IMR-90 (cell line): ENCODE measurements around the gene NFATC3. TPM values are rescaled to one million over a fixed set of nuclear protein-coding genes. Genes with fewer than 3 reads are reported as not detected.
A peak's percentile ranks its signal among the peaks of the same experiment; 100 is the strongest.
"Not testable (repeated sequence)": the region's sequence is repeated elsewhere in the genome, so short reads cannot be mapped to it uniquely, and the experiment has no call there.

Experiments used
- ATAC-seq: fragments of 200-7000 bp; cut with Tn5 transposase; 2 replicates; pipeline ENCODE4 v1.9.1; 2020; ENCODE audit warnings: low read depth, mild to moderate bottlenecking, moderate library complexity
- BruUV-seq: library from RNA; stranded (reverse); fragments of 400-500 nt; replicated peaks from 2 replicates; lab custom pipeline; 2021; lab: Mats Ljungman, UMichigan
- CTCF ChIA-PET: fragments of 300-600 bp; formaldehyde crosslinking; extraction: SDS; loops from one replicate; lab custom pipeline; 2021; ENCODE audit warnings: antibody characterized with exemption; lab: Yijun Ruan, JAX
- POLR2A ChIA-PET: fragments of 300-600 bp; sonication (Branson Sonifier 250); formaldehyde crosslinking; loops from one replicate; lab custom pipeline; 2022; ENCODE audit warnings: antibody characterized with exemption; ENCODE audit not compliant: unreplicated experiment; lab: Charles Lee
- DNase-seq: peaks from one replicate; pipeline ENCODE4 v3.0.0; 2013
- H2AFZ ChIP-seq: replicated peaks from 2 replicates; pipeline ENCODE3; 2013; ENCODE audit warnings: low read length, mild to moderate bottlenecking; ENCODE audit not compliant: poor library complexity
- H2AK5ac ChIP-seq: 2 replicates; pipeline ENCODE4 v1.6.1; 2013; ENCODE audit warnings: low read depth, low read length, inconsistent platforms
- H2AK9ac ChIP-seq: replicated peaks from 2 replicates; pipeline ENCODE3; 2013; ENCODE audit warnings: mild to moderate bottlenecking, low read depth, low read length, moderate library complexity; ENCODE audit not compliant: poor library complexity
- H2BK120ac ChIP-seq: 2 replicates; pipeline ENCODE4 v1.6.1; 2013; ENCODE audit warnings: low read depth, low read length, inconsistent platforms
- H2BK15ac ChIP-seq: 3 replicates; pipeline ENCODE4 v1.6.1; 2013; ENCODE audit warnings: low read depth, low read length, inconsistent platforms
- H2BK20ac ChIP-seq: 2 replicates; pipeline ENCODE4 v1.6.1; 2013; ENCODE audit warnings: low read depth, mild to moderate bottlenecking, inconsistent platforms, low read length, moderate library complexity
- H2BK5ac ChIP-seq: 2 replicates; pipeline ENCODE4 v1.6.1; 2013; ENCODE audit warnings: mild to moderate bottlenecking, low read depth, low read length, inconsistent platforms; ENCODE audit not compliant: poor library complexity, severe bottlenecking
- H3K14ac ChIP-seq: replicated peaks from 2 replicates; pipeline ENCODE4 v1.6.1; 2013; ENCODE audit warnings: low read depth, low read length, inconsistent platforms
- H3K18ac ChIP-seq: 2 replicates; pipeline ENCODE4 v1.6.1; 2013; ENCODE audit warnings: low read depth, low read length, control low read depth
- H3K23ac ChIP-seq: 2 replicates; pipeline ENCODE4 v1.6.1; 2013; ENCODE audit warnings: low read depth, low read length, inconsistent platforms
- H3K27ac ChIP-seq: 2 replicates; pipeline ENCODE4 v1.5.1; 2013; ENCODE audit warnings: mild to moderate bottlenecking, control low read depth, low read length; ENCODE audit not compliant: insufficient read depth
- H3K27me3 ChIP-seq: 2 replicates; pipeline ENCODE4 v1.6.1; 2013; ENCODE audit warnings: low read length; ENCODE audit not compliant: control insufficient read depth, insufficient read depth
- H3K36me3 ChIP-seq: 2 replicates; pipeline ENCODE4 v1.6.1; 2013; ENCODE audit warnings: low read length, mixed read lengths; ENCODE audit not compliant: control insufficient read depth, insufficient read depth
- H3K4ac ChIP-seq: 2 replicates; pipeline ENCODE4 v1.6.1; 2013; ENCODE audit warnings: low read depth, low read length, inconsistent platforms
- H3K4me1 ChIP-seq: 2 replicates; pipeline ENCODE4 v1.6.1; 2013; ENCODE audit warnings: low read length, mixed read lengths; ENCODE audit not compliant: control insufficient read depth, insufficient read depth
- H3K4me2 ChIP-seq: 2 replicates; pipeline ENCODE4 v1.6.1; 2013; ENCODE audit warnings: low read depth, mild to moderate bottlenecking, control low read depth, low read length, moderate library complexity
- H3K4me3 ChIP-seq: 2 replicates; pipeline ENCODE4 v1.5.1; 2013; ENCODE audit warnings: low read depth, mild to moderate bottlenecking, control low read depth, low read length, moderate library complexity; ENCODE audit not compliant: insufficient read depth
- H3K56ac ChIP-seq: 2 replicates; pipeline ENCODE4 v1.6.1; 2013; ENCODE audit warnings: low read length, inconsistent platforms; ENCODE audit not compliant: insufficient read depth; ENCODE audit errors: extremely low read depth
- H3K79me1 ChIP-seq, 2 experiments: 2 replicates each; pipeline ENCODE4 v1.6.1; 2013; ENCODE audit warnings: low read length in 2 of 2, inconsistent platforms in 1 of 2, low read depth in 1 of 2
- H3K9ac ChIP-seq: 2 replicates; pipeline ENCODE4 v1.6.1; 2013; ENCODE audit warnings: low read depth, low read length, control low read depth
- H3K9me1 ChIP-seq: 2 replicates; pipeline ENCODE4 v1.6.1; 2013; ENCODE audit warnings: low read length, inconsistent platforms; ENCODE audit not compliant: insufficient read depth
- H3K9me3 ChIP-seq: 2 replicates; pipeline ENCODE4 v1.6.1; 2013; ENCODE audit warnings: low read length; ENCODE audit not compliant: control insufficient read depth, insufficient read depth
- H4K20me1 ChIP-seq: 2 replicates; pipeline ENCODE4 v1.6.1; 2013; ENCODE audit warnings: low read length, inconsistent platforms; ENCODE audit not compliant: insufficient read depth
- H4K5ac ChIP-seq: 2 replicates; pipeline ENCODE4 v1.6.1; 2013; ENCODE audit warnings: mild to moderate bottlenecking, low read depth, low read length, control low read depth
- H4K8ac ChIP-seq, 2 experiments: 2 replicates each; pipeline ENCODE4 v1.6.1; 2013; ENCODE audit warnings: low read depth in 2 of 2, low read length in 2 of 2, control low read depth in 1 of 2, inconsistent platforms in 1 of 2
- H4K91ac ChIP-seq: 2 replicates; pipeline ENCODE4 v1.6.1; 2013; ENCODE audit warnings: low read depth, low read length, inconsistent platforms; ENCODE audit not compliant: insufficient read depth
- WGBS, 2 experiments: methylation state at CpG; one replicate each; pipeline versions ENCODE4 v1.1.5 to v1.1.7; 2013; ENCODE audit warnings: missing lambda C conversion rate in 2 of 2; ENCODE audit not compliant: insufficient read length in 1 of 2; ENCODE audit errors: extremely low coverage in 2 of 2; 5-methylcytosine and 5-hydroxymethylcytosine counted together
- dilution Hi-C: fragments of 300-500 bp; cut with HindIII; formaldehyde crosslinking; loops from one replicate; pipeline ENCODE4 v1.14.3; 2018; ENCODE audit warnings: low sequenced_read_pairs; ENCODE audit not compliant: unreplicated experiment
- in situ Hi-C: fragments of 300-500 bp; cut with MboI; formaldehyde crosslinking; loops from 3 replicates; pipeline ENCODE4 v1.14.3; 2019; ENCODE audit warnings: low sequenced_read_pairs, inconsistent platforms, mixed read lengths
- intact Hi-C: fragments of 100-400 bp; cut with micrococcal nuclease; formaldehyde crosslinking; loops from 2 replicates; pipeline ENCODE4 v1.10.0; 2022
- polyA plus RNA-seq, 3 experiments: library from polyadenylated mRNA; depleted of rRNA; stranded (reverse); fragments of >200 nt; gene quantifications; 2 replicates each; pipeline ENCODE4 v1.2.3, GENCODE V29; 2012; ENCODE audit warnings: low replicate concordance in 1 of 3
- total RNA-seq: library from RNA; depleted of rRNA; stranded (reverse); fragments of >200 nt; gene quantifications from 2 replicates; pipeline ENCODE4 v1.2.3, GENCODE V29; 2012

NFATC3 gene
- total and polyA plus RNA-seq, 2 of the 4 experiments (the other 2 are of a cell fraction), result 6.3 to 21.5 TPM

- H4K5ac ChIP-seq, H2BK20ac ChIP-seq, H2AK5ac ChIP-seq, H3K4ac ChIP-seq, H3K4me3 ChIP-seq, H2AK9ac ChIP-seq, H3K23ac ChIP-seq, H2BK120ac ChIP-seq, H3K56ac ChIP-seq, H3K4me2 ChIP-seq, H3K9me1 ChIP-seq, H3K9ac ChIP-seq, H3K27me3 ChIP-seq, H3K14ac ChIP-seq, DNase-seq, H4K91ac ChIP-seq, ATAC-seq, H3K4me1 ChIP-seq, BruUV-seq, dilution Hi-C loops, H2AFZ ChIP-seq, H2BK15ac ChIP-seq, H3K9me3 ChIP-seq, H3K18ac ChIP-seq, H3K36me3 ChIP-seq: not testable (repeated sequence)
- ChIA-PET POLR2A (interaction anchor here (0.6 kb wide), 1 partner anchor 17 kb away, joined by 3 read pairs; no protein-coding TSS in a partner anchor), CTCF (interaction anchor here (0.6 kb wide), 1 partner anchor 138 kb away, joined by 3 read pairs; no protein-coding TSS in a partner anchor)
- WGBS, 2 experiments, result no CpG with 5 or more reads among the region's 10 CpGs
- H4K20me1 ChIP-seq, result peaks cover 19% of the 10 kb centered on the region; the same call in 1 of the 2 replicates
- intact Hi-C loops (loop anchor here (5.0 kb wide), 1 partner anchor 40 kb away; no protein-coding TSS in a partner anchor), in situ Hi-C loops (loop anchor here (10.0 kb wide), 1 partner anchor 133 kb away; no protein-coding TSS in a partner anchor)
- peak overlapping the region in 1 of 2 experiments; percentile 48; a peak in 2 of 4 replicates for H4K8ac ChIP-seq
- peak overlapping the region; percentile 86 for H2BK5ac ChIP-seq
- peak overlapping the region; percentile 37; the same call in 1 of the 2 replicates for H3K27ac ChIP-seq
- H3K79me1 ChIP-seq, result peaks cover 30 to 67% of the 10 kb centered on the region in 2 experiments
Measured at GRCh38 chr16:68092275-68092674, 7.1 kb downstream of the NFATC3 start.
